HG03135 (cell line): ENCODE results near the gene AHI1.

ENCODE experiments used
- ATAC-seq: cut with Tn5 transposase; IDR thresholded peaks from one replicate; pipeline ENCODE4 v1.9.1; 2021; ENCODE audit warnings: mild to moderate bottlenecking, moderate library complexity; ENCODE audit not compliant: unreplicated experiment

Gene AHI1

DNA sequence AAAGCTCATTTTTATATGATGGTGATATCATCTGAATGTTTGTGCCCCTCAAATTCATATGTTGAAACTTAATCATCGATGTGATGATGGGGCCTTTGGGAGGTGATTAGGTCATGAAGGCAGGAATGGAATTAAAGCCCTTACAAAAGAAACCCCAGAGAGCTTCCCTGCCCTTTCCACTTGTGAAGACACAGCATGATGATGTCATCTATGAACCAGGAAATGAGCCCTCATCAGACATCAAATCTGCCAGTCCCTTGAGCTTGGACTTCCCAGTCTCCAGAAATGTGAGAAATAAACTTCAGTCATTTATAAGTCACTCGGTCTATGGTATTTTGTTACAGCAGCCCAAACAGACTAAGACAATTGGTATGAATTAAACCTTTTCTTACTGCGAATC is 163.4 kb downstream of the AHI1 start:
- no peak for ATAC-seq

DNA sequence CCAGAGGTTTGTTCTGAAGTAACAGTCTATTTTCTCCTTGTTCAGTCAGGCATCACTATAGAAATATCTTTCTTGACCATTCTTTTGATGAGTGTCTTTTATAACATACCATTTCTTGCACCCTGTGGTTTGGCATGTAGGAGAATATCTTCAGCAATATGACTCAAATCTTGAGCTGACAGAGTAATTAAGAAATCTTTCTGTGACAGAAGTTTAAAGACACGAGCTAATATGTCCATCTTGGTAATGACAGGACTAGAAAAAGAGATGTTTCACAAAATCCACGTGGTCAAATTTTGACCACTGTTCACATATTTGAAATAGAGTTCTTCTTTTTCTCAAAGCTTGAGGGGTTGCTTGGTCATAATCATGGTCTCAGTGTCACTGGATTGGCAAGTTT is 166.5 kb downstream of the AHI1 start:
- ATAC-seq = no peak

DNA sequence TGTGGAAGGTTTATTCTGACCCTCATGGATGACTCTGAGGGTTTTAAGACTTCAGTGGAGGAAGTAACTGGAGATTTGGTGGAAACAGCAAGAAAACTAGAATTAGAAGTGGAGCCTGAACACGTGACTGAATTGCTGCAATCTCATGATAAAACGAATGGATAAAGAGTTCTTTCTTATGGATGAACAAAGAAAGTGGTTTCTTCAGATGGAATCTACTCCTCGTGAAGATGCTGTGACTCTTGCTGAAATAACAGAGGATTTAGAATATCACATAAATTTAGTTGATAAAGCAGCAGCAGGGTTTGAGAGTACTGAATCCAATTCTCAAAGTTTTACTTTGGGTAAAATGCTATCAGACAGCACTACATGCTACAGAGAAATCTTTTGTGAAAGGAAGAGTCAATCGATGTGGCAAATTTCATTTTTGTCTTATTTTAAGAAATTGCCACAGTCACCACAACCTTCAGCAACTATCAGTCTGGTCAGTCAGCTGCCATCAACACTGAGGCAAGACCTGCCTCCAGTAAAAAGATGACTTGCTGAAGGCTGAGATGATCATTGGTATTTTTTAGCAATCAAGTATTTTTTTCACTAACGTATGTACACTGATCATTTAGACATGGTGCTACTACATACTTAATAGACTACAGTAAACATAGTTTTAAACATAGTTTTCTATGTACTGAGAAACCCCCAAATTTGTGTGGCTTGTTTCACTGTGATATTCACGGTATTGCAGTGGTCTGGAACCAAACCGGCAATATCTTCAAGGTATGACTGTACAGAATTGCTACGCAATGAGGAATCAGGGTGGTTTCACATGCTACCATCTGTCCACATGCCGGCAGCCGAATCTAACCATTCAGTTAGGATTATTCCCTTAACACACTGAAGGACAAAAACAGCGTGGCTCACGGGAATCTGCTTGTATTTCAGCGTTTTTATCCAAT is 167.4 kb downstream of the AHI1 start:
- peak; percentile 87 for ATAC-seq

DNA sequence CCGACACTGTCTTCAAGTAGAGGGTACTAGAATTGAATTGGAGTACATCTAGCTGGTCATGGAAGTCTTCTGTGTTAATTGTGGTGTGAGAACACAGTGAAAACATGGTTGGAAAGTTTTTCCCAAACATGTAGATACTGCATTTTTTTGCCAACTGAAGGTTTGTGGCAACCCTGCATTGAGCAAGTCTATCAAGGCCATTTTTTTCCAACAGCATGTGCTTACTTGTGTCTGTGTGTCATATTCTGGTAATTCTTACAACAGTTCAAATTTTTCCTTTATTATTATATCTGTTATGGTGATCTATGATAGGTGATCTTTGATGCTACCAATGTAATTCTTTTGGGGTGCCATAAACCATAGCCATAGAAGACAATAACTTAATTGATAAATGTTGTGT is 169.4 kb downstream of the AHI1 start:
- ATAC-seq = no peak

DNA sequence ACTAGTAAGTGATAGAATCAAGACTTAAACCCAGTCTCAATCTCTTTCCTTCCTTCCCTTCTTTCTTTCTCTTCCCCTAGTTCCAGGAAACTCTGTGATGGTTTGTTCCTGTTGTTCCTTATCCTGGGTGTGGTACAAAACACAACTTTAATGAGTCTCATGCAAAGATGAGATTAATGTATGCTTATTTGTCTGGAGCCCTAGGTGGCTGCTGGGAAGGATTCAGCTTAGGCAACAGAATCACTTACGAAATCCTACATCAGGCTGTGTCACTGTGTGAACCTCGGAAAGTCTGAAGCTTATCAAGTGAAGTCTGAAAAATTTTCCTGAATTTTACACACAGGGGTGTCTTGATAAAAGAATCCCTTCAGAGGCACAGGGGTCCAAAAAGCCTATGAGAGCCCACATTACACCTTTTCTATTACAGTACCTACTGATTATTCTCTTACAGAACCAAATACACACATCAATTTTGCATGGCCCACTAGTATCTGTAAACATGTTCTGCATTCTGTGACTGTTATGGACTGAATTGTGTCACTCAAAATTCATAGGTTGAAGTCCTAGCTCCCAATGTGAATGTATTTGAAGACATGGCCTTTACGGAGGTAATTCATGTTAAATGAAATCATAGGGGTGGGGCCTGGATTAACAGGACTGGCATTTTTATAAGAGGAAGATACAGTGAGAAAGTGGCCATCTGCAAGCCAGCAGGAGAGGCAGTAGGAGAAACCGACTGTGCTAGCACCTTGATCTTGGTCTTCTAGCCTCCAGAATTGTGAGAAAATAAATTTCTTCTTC is 171.7 kb downstream of the AHI1 start:
- no peak for ATAC-seq

DNA sequence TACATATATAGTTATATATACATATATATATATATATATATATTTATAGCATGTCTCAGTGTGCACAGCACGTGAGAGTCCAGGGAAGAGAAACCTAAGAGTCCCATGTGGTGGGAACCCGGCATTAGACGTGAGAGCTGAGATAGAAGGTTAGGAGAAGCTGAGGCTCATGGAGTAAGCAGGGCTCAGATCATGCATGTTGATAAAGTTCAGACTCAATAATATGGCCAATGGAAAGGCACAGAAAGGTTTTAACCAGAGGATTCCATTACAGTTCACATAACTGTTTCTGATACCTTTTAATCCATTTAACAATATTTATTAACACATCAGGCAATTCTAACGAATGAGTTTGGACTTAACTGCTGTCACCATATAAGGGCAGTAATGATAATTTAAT is 173.0 kb downstream of the AHI1 start:
- no peak for ATAC-seq

DNA sequence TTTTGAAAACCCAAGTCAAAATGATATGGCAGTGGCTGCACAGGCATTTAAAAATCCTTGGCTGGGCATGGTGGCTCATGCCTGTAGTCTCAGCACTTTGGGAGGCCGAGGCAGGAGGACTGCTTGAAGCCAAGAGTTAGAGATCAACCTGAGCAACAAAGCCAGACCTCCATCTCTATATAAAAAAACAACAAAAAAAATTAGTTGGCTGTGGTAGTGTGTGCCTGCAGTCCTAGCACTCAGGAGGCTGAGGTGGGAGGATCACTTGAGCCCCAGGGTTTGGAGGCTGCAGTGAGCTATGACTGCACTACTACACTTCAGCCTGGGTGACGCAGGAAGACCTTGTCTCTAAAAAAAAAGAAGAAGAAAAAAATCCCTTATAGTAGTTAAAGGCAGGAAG is 173.6 kb downstream of the AHI1 start:
- ATAC-seq = no peak

DNA sequence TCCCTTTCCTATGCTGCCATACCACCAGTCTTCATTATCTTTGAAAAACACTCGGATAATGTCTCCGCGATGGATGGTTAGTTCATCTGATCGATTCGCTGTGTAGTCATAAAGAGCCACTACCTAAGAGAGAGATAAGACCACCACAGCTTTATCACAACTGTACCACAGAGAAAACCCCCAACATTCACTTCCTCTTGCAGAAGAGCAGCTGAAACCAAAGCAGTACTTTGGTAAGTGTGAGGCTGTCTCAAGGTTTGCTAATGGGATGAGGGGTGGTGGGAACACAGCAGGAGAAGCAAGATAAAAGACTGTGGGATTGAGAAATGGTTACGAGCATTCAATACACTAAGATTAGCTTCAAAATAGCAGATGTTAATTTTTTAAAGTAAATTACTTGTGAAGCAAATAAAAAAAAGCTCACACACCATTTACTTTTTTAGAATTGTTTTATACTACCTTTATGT is 174.3 kb downstream of the AHI1 start:
- peak; percentile 93 for ATAC-seq

DNA sequence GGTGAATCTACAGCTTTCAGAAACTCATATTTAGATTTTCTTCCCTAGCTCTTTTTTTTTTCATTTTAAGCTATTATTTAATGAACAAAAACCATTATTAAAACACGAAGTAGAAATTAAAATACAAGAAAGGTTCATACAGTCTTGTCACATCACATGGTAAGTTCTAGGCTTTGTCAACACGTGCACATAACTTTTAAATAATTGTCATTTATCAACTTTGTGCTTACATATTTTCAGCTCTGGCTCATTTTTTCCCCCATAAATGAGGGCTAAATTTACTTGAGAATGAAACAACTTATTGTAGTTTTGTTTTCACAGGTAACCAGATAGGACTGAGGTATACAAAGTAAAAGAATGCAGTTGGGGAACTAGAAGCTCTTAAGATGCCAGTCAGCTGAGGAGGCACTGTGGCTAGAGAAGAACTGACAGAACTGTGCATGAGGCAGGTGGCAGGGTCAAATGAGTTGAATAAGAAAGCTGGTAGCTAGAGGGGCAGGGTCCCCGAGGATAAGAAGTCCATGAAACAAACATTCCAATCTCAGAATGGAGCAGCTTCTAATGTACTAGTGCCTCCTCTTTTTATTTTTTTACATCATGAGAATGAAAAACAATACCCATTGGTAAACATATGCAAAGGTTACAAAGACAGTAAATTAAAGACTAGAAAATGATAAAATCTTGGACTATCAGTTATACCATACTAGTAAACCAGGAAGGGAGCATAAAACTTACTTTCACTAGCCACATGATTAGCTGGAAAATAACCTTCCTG is 174.9 kb downstream of the AHI1 start:
- ATAC-seq = peak; percentile 62

DNA sequence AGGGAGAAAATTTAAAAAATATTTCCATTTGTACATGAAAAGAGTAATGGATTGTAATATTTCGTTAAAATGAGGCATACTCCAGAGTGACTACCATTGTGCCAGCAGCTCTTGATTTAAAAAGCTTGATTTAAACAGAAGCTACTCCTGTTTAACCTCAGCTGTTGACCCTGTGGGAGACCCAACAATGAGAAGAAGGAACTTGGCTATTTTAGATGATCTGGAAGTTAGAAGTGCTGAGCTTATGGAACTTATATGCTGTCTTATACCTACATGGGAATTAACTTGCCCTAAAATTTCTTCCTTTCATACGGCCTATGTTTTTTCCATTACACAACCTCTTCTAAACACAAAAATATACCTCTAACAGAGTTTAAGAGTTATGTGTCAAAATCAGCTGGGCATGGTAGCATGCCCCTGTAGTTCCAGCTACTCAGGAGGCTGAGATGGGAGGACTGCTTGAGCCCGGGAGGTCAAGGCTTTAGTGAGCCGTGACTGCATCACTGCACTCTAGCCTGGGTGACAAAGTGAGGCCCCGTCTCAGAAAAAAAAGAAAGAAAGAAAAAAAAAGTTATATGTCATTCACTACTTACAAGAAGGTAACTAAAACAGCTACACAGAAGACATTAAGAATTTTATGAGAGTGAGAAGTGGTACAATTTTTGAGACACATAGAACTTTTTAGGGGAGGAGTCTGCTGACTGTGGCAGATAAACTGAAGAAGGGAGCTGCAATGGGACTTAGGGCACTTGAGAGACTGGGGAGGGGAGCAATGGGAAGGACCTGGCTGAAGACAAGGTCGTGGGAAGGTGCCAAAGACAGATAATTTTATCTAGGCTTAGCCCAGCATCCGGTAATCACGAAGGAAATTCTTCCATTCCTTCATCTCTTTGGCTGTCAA is 176.6 kb downstream of the AHI1 start:
- ATAC-seq = no peak

DNA sequence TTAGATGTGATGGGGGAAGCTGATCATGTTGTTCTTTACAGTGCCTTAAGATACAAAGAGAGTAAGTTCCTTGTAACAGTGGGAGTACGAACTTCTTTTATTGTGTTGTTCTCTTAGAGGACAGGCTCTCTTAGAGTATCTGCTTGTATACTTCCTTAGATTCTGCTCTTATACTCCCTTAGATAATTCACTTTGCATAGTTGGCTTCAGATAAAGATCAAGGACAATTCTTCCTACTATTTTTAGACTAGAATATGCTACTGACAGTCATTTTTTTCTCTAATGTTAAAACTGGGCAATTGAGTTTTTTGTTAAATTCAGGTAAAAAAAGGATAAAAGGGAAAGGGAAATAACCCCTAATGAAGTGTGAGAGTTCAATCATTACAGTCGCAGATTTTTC is 177.7 kb downstream of the AHI1 start:
- ATAC-seq = no peak

DNA sequence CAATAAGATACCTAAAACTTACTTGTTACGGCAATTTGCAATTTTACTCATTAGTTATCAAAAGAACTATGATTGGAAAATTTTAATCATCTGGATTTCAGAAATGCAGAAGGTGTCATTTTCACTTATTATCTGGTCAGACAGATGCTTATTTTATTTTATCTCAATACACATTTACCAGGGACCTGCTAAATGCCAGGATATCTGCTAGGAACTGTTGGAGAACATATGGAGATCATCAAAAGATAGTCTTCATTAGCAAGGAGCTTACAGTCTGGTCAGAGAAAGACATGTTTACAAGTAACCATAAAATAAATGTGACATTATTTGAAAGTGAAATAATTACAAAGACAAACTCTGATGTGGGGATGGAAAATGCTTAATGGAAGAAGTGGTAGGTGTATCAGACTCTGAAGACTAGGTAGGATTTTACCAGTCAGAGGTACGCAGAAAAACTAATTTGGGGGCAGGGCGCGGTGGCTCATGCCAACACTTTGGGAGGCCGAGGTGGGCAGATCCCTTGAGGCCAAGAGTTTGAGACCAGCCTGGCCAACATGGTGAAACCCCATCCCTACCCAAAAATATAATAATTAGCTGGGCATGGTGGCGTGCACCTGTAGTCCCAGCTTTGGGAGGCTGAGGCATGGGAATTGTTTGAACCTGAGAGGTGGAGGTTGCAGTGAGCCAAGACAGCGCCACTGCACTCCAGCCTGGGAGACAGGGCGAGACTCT is 178.6 kb downstream of the AHI1 start:
- no peak for ATAC-seq

DNA sequence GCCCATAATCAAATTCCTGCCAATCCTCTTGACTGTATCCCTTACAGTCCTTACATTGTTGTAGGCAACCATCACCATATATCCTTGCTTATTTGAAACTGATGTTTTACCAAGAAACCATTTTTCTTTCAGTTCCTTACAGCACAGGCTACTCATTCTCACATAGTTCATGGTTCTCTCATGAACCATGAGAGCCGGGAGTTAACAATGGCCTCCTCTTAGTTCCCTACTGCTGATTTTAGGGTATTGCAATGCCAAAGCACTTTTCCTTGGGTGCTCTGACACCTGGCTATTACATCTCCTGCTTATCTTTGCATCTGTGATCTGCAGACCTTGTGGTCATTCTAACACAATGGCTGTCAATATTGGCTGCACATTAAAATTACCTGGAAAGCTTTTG is 183.0 kb downstream of the AHI1 start:
- ATAC-seq = no peak

DNA sequence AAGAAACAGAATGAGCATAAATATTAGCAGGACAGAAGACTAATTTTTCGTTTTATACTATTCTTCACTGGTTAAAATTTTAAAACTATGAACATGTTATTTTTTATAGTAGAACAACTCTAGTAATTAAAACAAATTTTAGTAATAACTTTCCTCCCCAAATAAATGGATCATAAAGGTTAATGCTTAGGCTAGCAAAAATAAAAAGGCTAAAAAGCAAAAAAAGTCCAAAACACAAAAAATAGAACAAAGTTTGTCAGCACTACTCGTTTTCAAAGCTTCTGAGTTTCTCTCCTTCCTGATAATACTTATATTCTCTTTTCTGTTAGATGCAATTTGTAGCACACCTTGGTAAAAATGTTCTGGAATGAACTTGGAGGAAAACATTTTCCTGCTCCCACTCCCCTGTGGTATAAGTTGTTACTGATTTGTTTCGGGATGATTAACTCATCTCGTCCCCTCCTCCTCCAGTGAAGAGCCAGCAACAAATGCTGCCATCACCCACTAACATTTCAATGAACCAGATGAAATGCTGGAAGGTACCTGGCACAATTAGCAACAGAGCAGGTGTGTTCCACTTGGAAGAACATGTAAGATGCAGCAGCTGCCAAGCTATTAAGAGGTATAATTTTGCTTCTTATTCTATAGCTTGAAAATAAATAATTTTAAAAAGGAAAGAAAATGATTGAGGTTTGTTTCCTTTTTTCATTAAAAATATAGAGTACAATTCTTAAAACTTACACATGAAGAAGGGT is 185.9 kb downstream of the AHI1 start:
- no peak for ATAC-seq

DNA sequence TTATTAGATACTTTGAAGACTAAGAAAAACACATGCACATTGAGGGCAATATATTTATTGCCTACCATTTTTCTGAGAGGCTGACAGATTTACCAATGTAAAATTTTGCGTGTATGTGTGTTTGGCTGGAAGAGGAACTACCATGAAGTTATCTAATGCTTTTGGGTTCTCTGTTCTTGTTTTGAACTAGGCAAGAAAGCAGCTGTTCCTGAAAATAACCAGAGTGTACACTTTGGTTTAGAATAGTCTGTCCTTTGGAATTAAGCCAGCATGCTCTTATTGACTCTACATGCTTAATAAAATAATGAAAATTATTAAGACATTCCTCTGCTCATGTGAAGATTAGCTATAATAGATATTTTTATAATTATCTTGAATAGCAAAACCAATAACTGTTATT is 187.2 kb downstream of the AHI1 start:
- ATAC-seq = no peak

DNA sequence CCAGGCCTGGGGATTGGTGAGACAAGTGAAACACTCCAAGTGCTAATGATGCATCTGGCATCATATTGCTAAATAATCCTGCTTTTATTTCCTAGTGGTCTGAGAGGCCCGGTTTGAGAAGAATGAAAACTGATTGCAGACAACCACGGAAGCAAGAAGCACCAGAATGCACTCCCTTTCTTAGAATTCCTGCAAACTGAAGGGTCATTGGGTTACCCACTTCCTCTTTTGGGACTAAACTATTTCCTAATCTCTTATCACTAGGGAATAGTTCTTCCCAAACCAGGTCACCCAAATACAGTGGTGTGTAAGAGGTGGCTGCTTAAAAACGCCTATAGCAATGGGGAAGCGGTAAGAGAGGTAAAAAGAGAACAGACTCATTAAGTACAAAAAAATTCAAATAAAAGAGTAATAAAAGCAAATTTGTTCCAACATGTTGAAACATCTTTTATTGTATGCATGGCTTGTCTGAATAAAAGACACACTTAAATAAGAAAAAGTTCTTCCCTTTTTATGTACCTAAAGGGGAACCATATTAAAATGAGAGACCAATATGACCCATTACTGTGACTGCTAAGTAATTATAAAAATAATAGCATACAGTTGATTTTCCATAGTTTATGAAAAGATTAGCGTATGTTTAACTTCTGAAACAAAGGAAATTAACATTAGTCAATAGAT is 190.7 kb downstream of the AHI1 start:
- no peak for ATAC-seq

DNA sequence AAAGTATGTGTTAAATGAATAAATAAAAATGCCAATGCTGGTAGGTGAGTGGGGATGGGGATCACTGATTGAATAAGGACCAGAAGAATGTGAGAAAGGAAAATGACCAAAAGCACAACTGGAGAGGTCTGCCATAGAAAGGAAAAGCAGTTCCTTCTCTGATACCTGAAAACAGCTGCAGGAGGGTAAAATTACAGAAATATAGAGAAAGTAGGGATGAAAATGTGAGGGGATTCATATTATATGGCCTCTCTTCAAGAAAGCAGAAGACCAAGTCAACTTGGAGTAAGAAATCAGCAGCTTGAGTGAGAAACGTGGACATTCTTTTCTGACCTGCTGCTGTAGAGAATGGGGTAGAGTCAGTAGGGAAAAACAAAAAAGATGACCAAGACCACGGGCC is 191.4 kb downstream of the AHI1 start:
- no peak for ATAC-seq

DNA sequence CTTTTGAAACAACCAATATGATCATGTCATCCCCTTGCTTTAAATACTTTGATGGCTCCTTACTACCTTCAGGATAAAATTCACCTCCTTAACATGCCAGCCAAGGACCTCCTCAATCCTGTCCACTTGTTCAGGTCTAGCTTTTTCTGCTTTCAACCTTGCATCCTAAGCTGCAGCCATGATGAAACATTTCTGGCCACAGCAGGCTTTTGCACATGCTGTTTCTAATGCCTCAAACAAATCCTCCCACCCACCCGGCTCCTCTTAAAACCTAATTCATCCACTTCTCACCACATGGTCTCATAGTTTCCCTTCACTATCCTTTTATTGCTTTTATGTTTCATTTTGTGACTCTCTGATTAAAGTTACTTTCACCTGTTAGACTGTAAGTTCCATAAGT is 191.9 kb downstream of the AHI1 start:
- no peak for ATAC-seq
